A549 (cell line): ENCODE data around the gene TM9SF4. TPM values are rescaled to one million over a fixed set of nuclear protein-coding genes. Genes with fewer than 3 reads are reported as not detected.
"Not testable (repeated sequence)": the region's sequence is repeated elsewhere in the genome, so short reads cannot be mapped to it uniquely, and the experiment has no call there.

Experiments
- ATAC-seq, 2 experiments: fragments of 200-7000 bp in 1 of 2; fragments of >200 bp in 1 of 2; cut with Nextera tagmentation in 1 of 2; cut with Tn5 transposase in 1 of 2; 3 replicates each; pipeline versions ENCODE4 v1.8.0 to v1.9.1; 2018 to 2020; ENCODE audit warnings: mild to moderate bottlenecking in 1 of 2, moderate library complexity in 1 of 2
- CTCF ChIA-PET: fragments of 300-600 bp; sonication (Branson Sonifier 250); formaldehyde crosslinking; extraction: SDS; loops from one replicate; lab custom pipeline; 2021; ENCODE audit warnings: antibody characterized with exemption, inconsistent platforms; lab: Yijun Ruan, JAX
- POLR2A ChIA-PET: fragments of 350-600 bp; formaldehyde crosslinking; extraction: SDS; loops from one replicate; lab custom pipeline; 2021; ENCODE audit warnings: antibody characterized with exemption, inconsistent platforms; lab: Yijun Ruan, JAX
- DNase-seq, 2 experiments: peaks; one replicate each; pipeline versions ENCODE4 v3.0.0 to v3.0.0-alpha.2; 2011 to 2016; ENCODE audit warnings: low read depth in 1 of 2, low spot score in 1 of 2
- FAIRE-seq: peaks from 2 replicates; lab custom pipeline; 2011; peaks lifted over from hg19 to GRCh38; lab: Jason Lieb, UNC
- H3K27ac ChIP-seq, 2 experiments: fragments of >200 bp; sonication (Bioruptor Twin); formaldehyde crosslinking; 3 replicates each; pipeline ENCODE4 v1.5.1; 2016 to 2017
- H3K4me1 ChIP-seq: fragments of >200 bp; sonication (Bioruptor Twin); formaldehyde crosslinking; 3 replicates; pipeline ENCODE4 v1.6.1; 2016
- H3K4me2 ChIP-seq: fragments of >200 bp; sonication (Bioruptor Twin); formaldehyde crosslinking; 3 replicates; pipeline ENCODE4 v1.6.1; 2016
- H3K4me3 ChIP-seq: fragments of >200 bp; sonication (Bioruptor Twin); formaldehyde crosslinking; 3 replicates; pipeline ENCODE4 v1.5.1; 2016
- H3K9me3 ChIP-seq: fragments of >200 bp; sonication (Bioruptor Twin); formaldehyde crosslinking; 3 replicates; pipeline ENCODE4 v1.6.1; 2016
- BCL3 ChIP-seq: fragments of >200 bp; sonication (Bioruptor Twin); formaldehyde crosslinking; IDR thresholded peaks from 3 replicates; pipeline ENCODE4 v1.6.1; 2016
- CHD2 ChIP-seq: fragments of 150-350 bp; IDR thresholded peaks from 2 replicates; pipeline ENCODE4 v1.6.1; 2014; ENCODE audit warnings: low read length; ENCODE audit not compliant: partially characterized antibody
- CHD4 ChIP-seq: fragments of 200-600 bp; sonication (generic); IDR thresholded peaks from 2 replicates; pipeline ENCODE4 v1.6.1; 2016; ENCODE audit warnings: antibody characterized with exemption, mild to moderate bottlenecking, borderline replicate concordance
- EHF ChIP-seq: fragments of 250-450 bp; sonication (Bioruptor Pico); IDR thresholded peaks from 2 replicates; pipeline ENCODE4 v1.5.0; 2020; ENCODE audit warnings: mild to moderate bottlenecking
- HOXA7 ChIP-seq: fragments of 250-450 bp; sonication (Bioruptor Pico); IDR thresholded peaks from 2 replicates; pipeline ENCODE4 v1.5.0; 2020; ENCODE audit warnings: mild to moderate bottlenecking, moderate library complexity
- JUN ChIP-seq, 2 experiments: fragments of >200 bp; sonication (Bioruptor Twin); formaldehyde crosslinking; IDR thresholded peaks; 2 replicates in 1 of 2; 3 replicates in 1 of 2; pipeline ENCODE4 v1.6.1; 2016 to 2017
- KDM1A ChIP-seq: fragments of 200-600 bp; sonication (generic); IDR thresholded peaks from 2 replicates; pipeline ENCODE4 v1.6.1; 2016; ENCODE audit warnings: low read depth, mild to moderate bottlenecking
- KDM5A ChIP-seq: fragments of 200-600 bp; sonication (generic); IDR thresholded peaks from 2 replicates; pipeline ENCODE4 v1.6.1; 2016; ENCODE audit warnings: antibody characterized with exemption, mild to moderate bottlenecking
- MYC ChIP-seq: IDR thresholded peaks from 2 replicates; pipeline ENCODE4 v1.6.1; 2012; ENCODE audit warnings: mild to moderate bottlenecking, inconsistent platforms, low read length, improper control_type of control experiment, borderline replicate concordance
- NFE2L2 ChIP-seq: fragments of 150-350 bp; conservative IDR thresholded peaks from 2 replicates; pipeline ENCODE4 v1.6.1; 2014; ENCODE audit warnings: low read length
- NPAS2 ChIP-seq: fragments of 250-450 bp; sonication (Bioruptor Pico); IDR thresholded peaks from 2 replicates; pipeline ENCODE4 v1.8.0; 2022; ENCODE audit warnings: mild to moderate bottlenecking, moderate library complexity, borderline replicate concordance
- NR3C1 ChIP-seq: fragments of >200 bp; sonication (Bioruptor Twin); formaldehyde crosslinking; IDR thresholded peaks from 3 replicates; pipeline ENCODE4 v1.6.1; 2017
- PBX3 ChIP-seq: IDR thresholded peaks from 2 replicates; pipeline ENCODE4 v1.6.1; 2012
- POLR2AphosphoS2 ChIP-seq: conservative IDR thresholded peaks from 2 replicates; pipeline ENCODE4 v1.6.1; 2012; ENCODE audit warnings: low read length, improper control_type of control experiment, inconsistent platforms
- RAD21 ChIP-seq, 2 experiments: fragments of >200 bp in 1 of 2; sonication (Bioruptor Twin) in 1 of 2; formaldehyde crosslinking in 1 of 2; IDR thresholded peaks in 1 of 2; conservative IDR thresholded peaks in 1 of 2; 2 replicates in 1 of 2; 3 replicates in 1 of 2; pipeline ENCODE4 v1.6.1; 2012 to 2018; ENCODE audit warnings: inconsistent platforms in 1 of 2
- TP53 ChIP-seq: fragments of 250-450 bp; sonication (Bioruptor Pico); IDR thresholded peaks from 2 replicates; pipeline ENCODE4 v1.5.0; 2021; ENCODE audit warnings: mild to moderate bottlenecking, moderate library complexity
- ZNF302 ChIP-seq: fragments of 250-450 bp; sonication (Bioruptor Pico); IDR thresholded peaks from 2 replicates; pipeline ENCODE4 v1.9.0; 2021; ENCODE audit warnings: inconsistent platforms, mild to moderate bottlenecking, moderate library complexity
- WGBS: methylation state at CpG from one replicate; pipeline ENCODE4 v1.1.6; 2017; ENCODE audit errors: missing lambda C conversion rate; 5-methylcytosine and 5-hydroxymethylcytosine counted together
- polyA plus RNA-seq, 4 experiments: library from polyadenylated mRNA; depleted of rRNA in 3 of 4; stranded (reverse); fragments of >200 nt; fragmentation: RNase III in 1 of 4; extraction: RNeasy Plus Mini Kit Qiagen cat#74134 plus additional on column Dnase treatment in 1 of 4; gene quantifications; 2 replicates in 3 of 4; 3 replicates in 1 of 4; pipeline ENCODE4 v1.2.3, GENCODE V29; 2011 to 2017
- TF ChIP-seq, protein P1 (sequence below): IDR thresholded peaks from 2 replicates; pipeline ENCODE4 v1.6.1; 2012
- TF ChIP-seq, protein P2 (sequence below): IDR thresholded peaks from 2 replicates; pipeline ENCODE4 v1.6.1; 2012; ENCODE audit warnings: low read depth, borderline replicate concordance
- TF ChIP-seq, protein P3 (sequence below): fragments of 250-450 bp; sonication (Bioruptor Pico); IDR thresholded peaks from 2 replicates; pipeline ENCODE4 v1.5.0; 2020; ENCODE audit warnings: low read depth, mild to moderate bottlenecking, moderate library complexity

TM9SF4 gene
- polyA plus RNA-seq, 2 of the 4 experiments (the other 2 are of a cell fraction) = 52.3 to 60.0 TPM

DNA sequence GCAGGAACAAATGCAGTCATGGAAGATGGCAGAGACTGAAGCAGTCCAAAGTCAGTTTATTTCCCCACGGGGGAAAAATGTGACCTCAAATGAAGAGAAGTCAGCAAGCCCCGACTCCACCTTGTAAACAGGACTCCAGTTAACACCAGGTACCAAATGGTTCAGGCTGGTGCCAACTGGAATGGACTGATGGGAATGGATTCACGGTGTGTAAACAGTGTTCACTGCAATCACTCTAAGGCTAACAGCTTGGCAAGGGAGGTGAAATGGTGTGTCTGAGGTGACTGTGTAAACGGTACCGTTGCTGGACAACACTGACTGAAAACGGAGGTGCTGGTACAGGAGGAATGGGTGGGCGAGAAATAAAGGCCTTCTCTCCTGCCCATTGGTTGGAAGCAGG lies 86.1 kb downstream of the TM9SF4 start:
- no peak for ATAC-seq
- POLR2A ChIA-PET = no interaction called here
- Histone ChIP-seq H3K4me3 (no peak overlapping the region), H3K27ac (no peak overlapping the region), H3K9me3 (no peaks in the 10 kb centered on the region), H3K4me2 (no peak overlapping the region)
- CTCF ChIA-PET = interaction anchor here (2.5 kb wide), 1 partner anchor 10 kb away, joined by 6 read pairs; no protein-coding TSS in a partner anchor
- no peak for DNase-seq
- no peak for FAIRE-seq
- no peak for TF ChIP-seq JUN (IDR thresholded peaks at IDR 0.05)
- TF ChIP-seq KDM1A = no peak
- no peak for TF ChIP-seq BCL3
- TF ChIP-seq HOXA7 (CRISPR knock-in tag) = no peak
- no peak for TF ChIP-seq ZNF302 (CRISPR knock-in tag)
- TF ChIP-seq NR3C1 = no peak
- TF ChIP-seq, protein P1, sequence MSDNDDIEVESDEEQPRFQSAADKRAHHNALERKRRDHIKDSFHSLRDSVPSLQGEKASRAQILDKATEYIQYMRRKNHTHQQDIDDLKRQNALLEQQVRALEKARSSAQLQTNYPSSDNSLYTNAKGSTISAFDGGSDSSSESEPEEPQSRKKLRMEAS = no peak
- TF ChIP-seq CHD4 = no peak
- no peak for TF ChIP-seq CHD2
- TF ChIP-seq NPAS2 (CRISPR knock-in tag) = no peak
- no peak for TF ChIP-seq MYC
- no peak for TF ChIP-seq EHF (CRISPR knock-in tag)
- no peak for TF ChIP-seq POLR2AphosphoS2
- TF ChIP-seq PBX3 = no peak
- no peak for TF ChIP-seq NFE2L2
- no peak for TF ChIP-seq RAD21 (conservative IDR thresholded peaks at IDR 0.05 in 1 of 2, IDR thresholded peaks at IDR 0.05 in 1 of 2)
- TF ChIP-seq KDM5A = no peak
- TF ChIP-seq TP53 = no peak
- TF ChIP-seq, protein P2, sequence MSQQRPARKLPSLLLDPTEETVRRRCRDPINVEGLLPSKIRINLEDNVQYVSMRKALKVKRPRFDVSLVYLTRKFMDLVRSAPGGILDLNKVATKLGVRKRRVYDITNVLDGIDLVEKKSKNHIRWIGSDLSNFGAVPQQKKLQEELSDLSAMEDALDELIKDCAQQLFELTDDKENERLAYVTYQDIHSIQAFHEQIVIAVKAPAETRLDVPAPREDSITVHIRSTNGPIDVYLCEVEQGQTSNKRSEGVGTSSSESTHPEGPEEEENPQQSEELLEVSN = no peak
- TF ChIP-seq, protein P3, sequence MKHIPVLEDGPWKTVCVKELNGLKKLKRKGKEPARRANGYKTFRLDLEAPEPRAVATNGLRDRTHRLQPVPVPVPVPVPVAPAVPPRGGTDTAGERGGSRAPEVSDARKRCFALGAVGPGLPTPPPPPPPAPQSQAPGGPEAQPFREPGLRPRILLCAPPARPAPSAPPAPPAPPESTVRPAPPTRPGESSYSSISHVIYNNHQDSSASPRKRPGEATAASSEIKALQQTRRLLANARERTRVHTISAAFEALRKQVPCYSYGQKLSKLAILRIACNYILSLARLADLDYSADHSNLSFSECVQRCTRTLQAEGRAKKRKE = no peak
- TF ChIP-seq, all 56 proteins: peak for 0
- no peaks in the 10 kb centered on the region for H3K4me1 ChIP-seq
- 77% methylated on average over 7 of the region's 7 CpGs for WGBS

DNA sequence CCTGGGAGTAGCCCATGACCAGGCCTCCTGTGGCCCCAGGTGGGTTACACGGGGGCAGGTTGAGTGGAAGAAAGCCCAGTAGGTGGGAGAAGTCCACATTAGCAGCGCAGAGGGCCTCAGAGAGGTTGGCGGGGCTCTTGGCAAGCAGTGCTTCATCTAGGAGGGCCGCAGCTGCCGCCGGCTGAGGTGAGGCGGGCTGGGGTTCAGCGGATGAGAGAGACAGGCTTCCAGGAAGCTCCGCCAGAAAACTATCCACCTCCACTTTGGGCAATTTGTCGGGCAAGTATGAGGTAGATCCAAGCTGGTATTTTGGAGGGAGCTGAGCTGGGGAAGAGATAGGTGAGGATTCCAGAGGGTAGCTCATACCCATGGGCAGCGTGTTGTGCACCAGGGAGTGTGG lies 87.1 kb downstream of the TM9SF4 start:
- H3K4me1 ChIP-seq, FAIRE-seq, H3K4me3 ChIP-seq, POLR2A ChIA-PET, ATAC-seq, DNase-seq, H3K9me3 ChIP-seq, H3K27ac ChIP-seq, H3K4me2 ChIP-seq: not testable (repeated sequence)
- CTCF ChIA-PET = interaction anchor here (2.5 kb wide), 1 partner anchor 9 kb away, joined by 6 read pairs; no protein-coding TSS in a partner anchor
- WGBS = 95% methylated on average over 11 of the region's 11 CpGs

DNA sequence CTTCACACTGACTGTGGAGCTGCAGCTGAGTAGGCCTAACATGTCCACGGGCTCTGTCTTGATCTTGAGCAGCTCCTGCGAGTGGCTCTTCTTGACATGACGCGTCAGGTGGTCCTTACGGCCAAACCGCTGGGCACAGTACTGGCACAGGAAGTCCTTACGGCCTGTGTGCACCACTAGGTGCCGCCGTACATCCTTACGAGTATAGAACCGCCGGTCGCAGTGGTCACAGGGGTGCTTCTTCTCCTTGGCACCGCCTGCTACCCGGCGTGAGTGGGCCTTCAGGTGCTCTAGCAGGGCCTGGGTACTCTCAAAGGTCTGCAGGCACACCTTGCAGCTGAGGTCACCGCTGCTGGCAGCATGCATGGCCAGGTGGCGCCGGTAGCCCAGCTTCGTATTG lies 87.6 kb downstream of the TM9SF4 start:
- FAIRE-seq, H3K9me3 ChIP-seq, H3K4me1 ChIP-seq, H3K4me3 ChIP-seq, H3K4me2 ChIP-seq, H3K27ac ChIP-seq, POLR2A ChIA-PET: not testable (repeated sequence)
- peak in 1 of 2 experiments; percentile 18; a peak in 1 of 5 replicates for TF ChIP-seq RAD21 (conservative IDR thresholded peaks at IDR 0.05 in 1 of 2, IDR thresholded peaks at IDR 0.05 in 1 of 2)
- CTCF ChIA-PET = interaction anchor here (2.5 kb wide), 1 partner anchor 9 kb away, joined by 6 read pairs; no protein-coding TSS in a partner anchor
- ATAC-seq (peak in 1 of 2 experiments; percentile 64; a peak in 3 of 6 replicates), DNase-seq (peak in 1 of 2 experiments; percentile 31)
- WGBS = 94% methylated on average over 20 of the region's 20 CpGs
